ENCODE data around the gene PTDSS2.

DNA sequence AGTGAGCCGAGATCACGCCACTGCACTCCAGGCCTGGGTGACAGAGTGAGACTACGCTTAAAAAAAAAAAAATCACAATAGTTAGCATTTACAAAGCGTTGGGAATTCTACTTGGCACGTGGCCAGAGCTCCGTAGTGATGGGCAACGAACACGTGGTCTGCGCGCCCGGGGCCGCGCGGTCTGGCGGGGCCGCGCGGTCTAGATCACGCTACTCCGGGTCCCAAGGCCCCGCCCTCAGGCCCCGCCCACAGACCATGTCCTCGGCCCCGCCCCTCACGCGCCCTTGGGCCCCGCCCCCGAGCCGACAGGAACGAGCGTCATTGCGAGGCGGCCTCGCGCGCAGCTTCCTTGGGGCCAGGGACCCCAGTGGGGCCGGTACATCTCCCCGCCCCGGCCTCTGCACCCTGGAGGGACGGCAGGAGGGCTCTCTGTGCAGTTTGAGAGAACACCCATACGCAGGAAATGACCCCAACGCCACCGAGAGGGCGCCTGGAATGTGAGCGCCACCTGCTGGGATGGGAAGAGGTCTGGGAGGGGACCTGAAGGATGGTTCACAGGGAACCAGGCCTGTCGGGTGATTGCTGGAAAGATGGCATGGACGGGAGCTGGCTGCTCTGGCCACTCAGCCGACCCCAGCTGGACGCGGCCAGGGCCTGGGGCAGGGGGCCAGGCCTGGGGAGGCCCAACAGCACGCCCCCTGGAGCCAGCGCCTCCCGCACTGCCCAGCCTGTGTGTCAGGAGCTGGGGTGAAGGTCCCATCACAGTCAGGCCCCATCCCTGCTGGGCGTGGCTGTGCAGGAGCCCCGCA, 2.0 kb upstream of the PTDSS2 start:
- TF ChIP-seq, protein P1, sequence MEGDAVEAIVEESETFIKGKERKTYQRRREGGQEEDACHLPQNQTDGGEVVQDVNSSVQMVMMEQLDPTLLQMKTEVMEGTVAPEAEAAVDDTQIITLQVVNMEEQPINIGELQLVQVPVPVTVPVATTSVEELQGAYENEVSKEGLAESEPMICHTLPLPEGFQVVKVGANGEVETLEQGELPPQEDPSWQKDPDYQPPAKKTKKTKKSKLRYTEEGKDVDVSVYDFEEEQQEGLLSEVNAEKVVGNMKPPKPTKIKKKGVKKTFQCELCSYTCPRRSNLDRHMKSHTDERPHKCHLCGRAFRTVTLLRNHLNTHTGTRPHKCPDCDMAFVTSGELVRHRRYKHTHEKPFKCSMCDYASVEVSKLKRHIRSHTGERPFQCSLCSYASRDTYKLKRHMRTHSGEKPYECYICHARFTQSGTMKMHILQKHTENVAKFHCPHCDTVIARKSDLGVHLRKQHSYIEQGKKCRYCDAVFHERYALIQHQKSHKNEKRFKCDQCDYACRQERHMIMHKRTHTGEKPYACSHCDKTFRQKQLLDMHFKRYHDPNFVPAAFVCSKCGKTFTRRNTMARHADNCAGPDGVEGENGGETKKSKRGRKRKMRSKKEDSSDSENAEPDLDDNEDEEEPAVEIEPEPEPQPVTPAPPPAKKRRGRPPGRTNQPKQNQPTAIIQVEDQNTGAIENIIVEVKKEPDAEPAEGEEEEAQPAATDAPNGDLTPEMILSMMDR (IDR thresholded peaks at IDR 0.05): peak; percentile 80 to 92 (median 87)
- TF ChIP-seq POLR2A (IDR thresholded peaks at IDR 0.05): peak; percentile 78

Data from right lobe of liver (tissue), 4 donors.